ENCODE results near the gene CD55. TPM values are rescaled to one million over a fixed set of nuclear protein-coding genes. Genes with fewer than 3 reads are reported as not detected.

Gene CD55
- total RNA-seq, 1 donor from 2014 or later: 356 TPM

DNA sequence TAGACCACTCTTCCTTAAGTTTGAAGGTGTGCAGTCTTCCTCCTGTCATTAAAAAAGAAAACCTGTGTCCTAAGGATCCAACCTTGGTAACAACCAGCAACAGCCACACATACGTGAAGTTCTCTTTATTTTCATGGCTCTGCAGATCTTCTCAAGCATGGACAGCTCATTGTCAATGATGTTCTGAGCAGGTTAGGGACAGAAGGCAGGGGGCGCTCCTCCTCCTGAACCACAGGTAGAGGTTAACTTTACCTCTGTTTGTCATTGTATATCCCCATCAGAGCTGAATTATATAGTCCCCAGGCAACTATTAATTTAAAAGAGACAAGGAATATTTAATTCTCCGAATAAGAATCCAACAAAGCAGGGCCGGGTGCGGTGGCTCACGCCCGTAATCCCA is 80.1 kb downstream of the CD55 start:
- Histone ChIP-seq H3K27me3 (ENCODE audit: low read depth) (no peaks in the 10 kb centered on the region), H3K36me3 (no peaks in the 10 kb centered on the region), H3K4me3 (no peak overlapping the region), H3K4me1 (no peaks in the 10 kb centered on the region), H3K9me3 (no peaks in the 10 kb centered on the region), H3K27ac (no peak overlapping the region)
- DNase-seq (no peak), ATAC-seq (no peak)
- TF ChIP-seq, protein P1, sequence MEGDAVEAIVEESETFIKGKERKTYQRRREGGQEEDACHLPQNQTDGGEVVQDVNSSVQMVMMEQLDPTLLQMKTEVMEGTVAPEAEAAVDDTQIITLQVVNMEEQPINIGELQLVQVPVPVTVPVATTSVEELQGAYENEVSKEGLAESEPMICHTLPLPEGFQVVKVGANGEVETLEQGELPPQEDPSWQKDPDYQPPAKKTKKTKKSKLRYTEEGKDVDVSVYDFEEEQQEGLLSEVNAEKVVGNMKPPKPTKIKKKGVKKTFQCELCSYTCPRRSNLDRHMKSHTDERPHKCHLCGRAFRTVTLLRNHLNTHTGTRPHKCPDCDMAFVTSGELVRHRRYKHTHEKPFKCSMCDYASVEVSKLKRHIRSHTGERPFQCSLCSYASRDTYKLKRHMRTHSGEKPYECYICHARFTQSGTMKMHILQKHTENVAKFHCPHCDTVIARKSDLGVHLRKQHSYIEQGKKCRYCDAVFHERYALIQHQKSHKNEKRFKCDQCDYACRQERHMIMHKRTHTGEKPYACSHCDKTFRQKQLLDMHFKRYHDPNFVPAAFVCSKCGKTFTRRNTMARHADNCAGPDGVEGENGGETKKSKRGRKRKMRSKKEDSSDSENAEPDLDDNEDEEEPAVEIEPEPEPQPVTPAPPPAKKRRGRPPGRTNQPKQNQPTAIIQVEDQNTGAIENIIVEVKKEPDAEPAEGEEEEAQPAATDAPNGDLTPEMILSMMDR (IDR thresholded peaks at IDR 0.05): no peak
- intact Hi-C loops (cut with DNase I): loop anchor here (10.0 kb wide), 1 partner anchor 317 kb away; the partner anchor contains the start of gene C4BPB

DNA sequence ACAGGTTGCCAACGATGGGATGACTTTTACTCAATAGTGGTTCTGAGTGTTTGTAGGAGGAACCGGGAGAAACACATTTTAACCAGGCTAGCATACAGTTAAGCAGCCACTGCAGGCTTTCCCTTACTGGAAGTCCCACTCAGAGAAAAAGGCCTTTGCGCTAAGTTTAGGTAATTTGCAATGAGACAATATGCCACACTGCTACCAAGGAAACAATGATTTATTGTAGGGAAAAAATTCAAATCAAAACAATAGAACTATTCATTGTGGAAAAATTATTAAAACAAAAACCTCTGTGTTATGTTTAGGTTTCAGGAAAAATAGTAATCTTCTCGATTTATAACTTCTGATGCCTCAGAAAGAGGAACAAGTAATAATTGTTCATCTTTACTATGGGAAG is 81.3 kb downstream of the CD55 start:
- H3K36me3 ChIP-seq: no peaks in the 10 kb centered on the region
- ATAC-seq (no peak), DNase-seq (no peak)
- no peak overlapping the region for H3K27ac ChIP-seq
- H3K4me3 ChIP-seq: no peak overlapping the region
- H3K27me3 ChIP-seq (ENCODE audit: low read depth): no peaks in the 10 kb centered on the region
- TF ChIP-seq, protein P1 (IDR thresholded peaks at IDR 0.05): no peak
- no peaks in the 10 kb centered on the region for H3K9me3 ChIP-seq
- intact Hi-C loops (cut with DNase I): loop anchor here (10.0 kb wide), 1 partner anchor 318 kb away; the partner anchor contains the start of gene C4BPB
- H3K4me1 ChIP-seq: no peaks in the 10 kb centered on the region

DNA sequence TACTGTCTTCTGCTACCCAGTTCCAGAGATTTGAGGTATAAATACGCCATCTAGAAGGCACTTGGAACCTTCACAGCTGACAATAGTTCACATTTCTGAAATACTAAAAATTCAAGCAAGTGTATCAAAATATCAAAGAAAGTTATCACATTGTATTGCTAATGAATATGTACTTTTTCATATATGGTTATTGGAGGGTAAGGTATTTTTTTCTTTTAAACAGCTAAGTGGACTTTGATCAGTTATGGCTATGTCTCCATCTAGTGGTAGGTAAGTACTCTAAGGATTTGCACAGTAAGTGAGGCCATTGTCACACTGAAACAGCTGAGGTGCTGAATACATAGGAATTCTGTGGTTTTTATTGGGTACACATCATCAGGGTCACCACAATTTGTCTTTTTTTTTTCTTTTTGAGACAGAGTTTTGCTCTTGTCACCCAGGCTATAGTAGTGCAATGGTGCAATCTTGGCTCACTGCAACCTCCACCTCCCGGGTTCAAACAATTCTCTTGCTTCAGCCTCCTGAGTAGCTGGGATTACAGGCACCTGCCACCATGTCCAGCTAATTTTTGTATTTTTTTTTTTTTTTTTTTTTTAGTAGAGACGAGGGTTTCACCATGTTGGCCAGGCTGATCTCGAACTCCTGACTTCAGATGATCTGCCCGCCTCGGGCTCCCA is 83.5 kb downstream of the CD55 start:
- Histone ChIP-seq H3K27ac (no peak overlapping the region), H3K9me3 (no peaks in the 10 kb centered on the region), H3K27me3 (ENCODE audit: low read depth) (no peaks in the 10 kb centered on the region), H3K4me3 (no peak overlapping the region), H3K36me3 (no peaks in the 10 kb centered on the region), H3K4me1 (no peaks in the 10 kb centered on the region)
- intact Hi-C loops (cut with DNase I): loop anchor here (10.0 kb wide), 1 partner anchor 320 kb away; the partner anchor contains the start of gene C4BPB
- peak; percentile 84 to 88 for ATAC-seq
- no peak for DNase-seq
- TF ChIP-seq, protein P1 (IDR thresholded peaks at IDR 0.05): peak; percentile 83

DNA sequence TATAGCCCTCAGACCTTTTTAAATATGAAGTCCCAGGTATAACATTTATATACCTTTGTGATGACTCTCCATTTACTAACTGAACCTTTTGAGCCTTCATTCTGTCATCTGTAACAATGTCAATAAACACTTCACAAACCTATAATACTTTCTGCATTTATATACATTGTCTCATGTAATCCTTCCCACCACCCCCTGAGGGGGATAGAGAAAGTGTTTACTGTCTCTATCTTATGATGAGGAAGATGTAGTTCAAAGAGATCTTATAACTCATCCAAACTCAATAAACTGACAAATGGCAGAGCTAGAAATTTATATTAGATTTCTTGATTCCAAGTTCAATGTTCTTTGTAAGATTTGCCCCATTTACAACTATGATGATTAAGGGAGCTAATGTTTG is 84.3 kb downstream of the CD55 start:
- ATAC-seq (no peak), DNase-seq (no peak)
- Histone ChIP-seq H3K4me1 (no peaks in the 10 kb centered on the region), H3K27me3 (ENCODE audit: low read depth) (no peaks in the 10 kb centered on the region), H3K9me3 (no peaks in the 10 kb centered on the region), H3K27ac (no peak overlapping the region), H3K36me3 (no peaks in the 10 kb centered on the region), H3K4me3 (no peak overlapping the region)
- TF ChIP-seq, protein P1 (IDR thresholded peaks at IDR 0.05): no peak
- intact Hi-C loops (cut with DNase I): loop anchor here (10.0 kb wide), 1 partner anchor 321 kb away; the partner anchor contains the start of gene C4BPB

DNA sequence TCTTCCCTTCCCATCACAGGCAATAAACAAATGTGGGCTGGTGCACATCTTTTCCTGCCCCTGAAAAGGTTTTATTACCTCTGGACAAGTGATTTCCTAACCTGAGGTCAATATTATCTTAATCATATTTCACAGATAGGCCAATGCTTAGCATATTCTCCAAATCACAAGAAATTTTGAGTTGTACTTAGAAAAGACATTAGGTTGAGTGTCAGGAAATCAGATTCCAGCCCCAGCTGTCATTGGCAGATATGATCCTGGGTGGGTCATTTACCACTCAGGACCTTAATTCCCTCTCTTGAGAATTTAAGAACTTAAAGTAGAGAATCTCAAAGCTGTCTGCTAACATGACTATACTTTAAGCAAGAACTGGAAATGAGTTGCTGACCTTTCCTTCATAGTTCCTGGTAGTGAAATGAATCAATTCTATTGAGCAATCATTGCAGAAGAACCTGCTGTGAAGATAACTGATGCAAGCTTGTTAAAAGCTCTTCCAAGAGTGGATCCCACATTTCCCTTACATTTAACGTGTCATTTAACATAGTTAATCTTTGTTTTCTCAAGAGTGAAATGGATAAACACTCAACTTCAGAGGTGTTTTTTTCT is 86.3 kb downstream of the CD55 start:
- no peak for DNase-seq

More for the DNA sequence above, 86.3 kb downstream of the CD55 start:
- no peaks in the 10 kb centered on the region for H3K4me1 ChIP-seq
- H3K27ac ChIP-seq: no peak overlapping the region
- TF ChIP-seq, protein P1 (IDR thresholded peaks at IDR 0.05): no peak
- no peaks in the 10 kb centered on the region for H3K36me3 ChIP-seq
- H3K9me3 ChIP-seq: no peaks in the 10 kb centered on the region
- H3K27me3 ChIP-seq (ENCODE audit: low read depth): no peaks in the 10 kb centered on the region
- ATAC-seq: peak in 1 of 2 donors; percentile 11
- H3K4me3 ChIP-seq: no peak overlapping the region
- intact Hi-C loops (cut with DNase I): loop anchor here (10.0 kb wide), 1 partner anchor 323 kb away; the partner anchor contains the start of gene C4BPB

Other genes starting within 250 kb of the CD55 start
- gene C4BPB, start 232.8 kb upstream of the CD55 start, total RNA-seq: 10.4 TPM
- 65.2 TPM for gene C4BPA, start 217.4 kb upstream of the CD55 start, total RNA-seq
- gene CR2, start 132.7 kb downstream of the CD55 start, total RNA-seq: 0.09 TPM
- gene CR1, start 174.5 kb downstream of the CD55 start, total RNA-seq: 21.5 TPM